Measurements from ENCODE around the gene ENG. TPM values are rescaled to one million over a fixed set of nuclear protein-coding genes. Genes with fewer than 3 reads are reported as not detected.

ENG gene
- total and polyA plus RNA-seq, 4 donors = 46.1 to 538 (median 265) TPM

- Histone ChIP-seq H3K27me3 (ENCODE audit: control insufficient read depth in 1 of 2, insufficient read depth in 2 of 2, low read length in 1 of 2) (no peaks in the 10 kb centered on the region), H3K27ac (ENCODE audit: low read depth in 1 of 2, low read length in 2 of 2) (no peak overlapping the region), H3K4me1 (ENCODE audit: control insufficient read depth in 1 of 2, insufficient read depth in 2 of 2, low read length in 2 of 2) (no peaks in the 10 kb centered on the region), H3K9me3 (ENCODE audit: control insufficient read depth, low read length) (no peaks in the 10 kb centered on the region), H3K4me3 (ENCODE audit: low read length in 2 of 2) (no peak overlapping the region), H3K36me3 (ENCODE audit: control insufficient read depth in 1 of 2, insufficient read depth in 2 of 2, low read length in 1 of 2) (no peaks in the 10 kb centered on the region)
- 90 to 93% methylated on average over 13 of the region's 13 CpGs for WGBS, 2 donors
- no peak for DNase-seq
- intact Hi-C loops (cut with DNase I) = loop anchor here in 1 of 2 donors (5.0 kb wide), 2 partner anchors 34 to 36 kb away; partner anchors contain the start of gene ST6GALNAC6
- ATAC-seq (ENCODE audit: low FRiP score) = no peak
Observed at GRCh38 chr9:127863191-127863621, 8.7 kb upstream of the ENG start.

- no peak overlapping the region for H3K4me3 ChIP-seq (ENCODE audit: low read length in 2 of 2)
- H3K27ac ChIP-seq (ENCODE audit: low read depth in 1 of 2, low read length in 2 of 2) = peak overlapping the region in 1 of 2 donors; percentile 66
- H3K36me3 ChIP-seq (ENCODE audit: control insufficient read depth in 1 of 2, insufficient read depth in 2 of 2, low read length in 1 of 2) = no peaks in the 10 kb centered on the region
- no peaks in the 10 kb centered on the region for H3K27me3 ChIP-seq (ENCODE audit: control insufficient read depth in 1 of 2, insufficient read depth in 2 of 2, low read length in 1 of 2)
- DNase-seq (peak; percentile 86 to 94), ATAC-seq (ENCODE audit: low FRiP score) (peak; percentile 67)
- 37 to 44% methylated on average over 29 of the region's 29 CpGs for WGBS, 2 donors
- no peaks in the 10 kb centered on the region for H3K4me1 ChIP-seq (ENCODE audit: control insufficient read depth in 1 of 2, insufficient read depth in 2 of 2, low read length in 2 of 2)
- no peaks in the 10 kb centered on the region for H3K9me3 ChIP-seq (ENCODE audit: control insufficient read depth, low read length)
- intact Hi-C loops (cut with DNase I) = loop anchor here in 1 of 2 donors (5.0 kb wide), 2 partner anchors 35 kb away; partner anchors contain the start of gene ST6GALNAC6
Observed at GRCh38 chr9:127862075-127863011, 7.9 kb upstream of the ENG start.

- intact Hi-C loops (cut with DNase I) = loop anchor here in 1 of 2 donors (5.0 kb wide), 2 partner anchors 33 to 37 kb away; partner anchors contain the start of gene ST6GALNAC6
- H3K27ac ChIP-seq (ENCODE audit: low read depth in 1 of 2, low read length in 2 of 2) = peak overlapping the region in 1 of 2 donors; percentile 9
- no peaks in the 10 kb centered on the region for H3K4me1 ChIP-seq (ENCODE audit: control insufficient read depth in 1 of 2, insufficient read depth in 2 of 2, low read length in 2 of 2)
- ATAC-seq (ENCODE audit: low FRiP score) (no peak), DNase-seq (no peak)
- no peak overlapping the region for H3K4me3 ChIP-seq (ENCODE audit: low read length in 2 of 2)
- 89 to 92% methylated on average over 11 of the region's 11 CpGs for WGBS, 2 donors
- no peaks in the 10 kb centered on the region for H3K36me3 ChIP-seq (ENCODE audit: control insufficient read depth in 1 of 2, insufficient read depth in 2 of 2, low read length in 1 of 2)
- no peaks in the 10 kb centered on the region for H3K9me3 ChIP-seq (ENCODE audit: control insufficient read depth, low read length)
- H3K27me3 ChIP-seq (ENCODE audit: control insufficient read depth in 1 of 2, insufficient read depth in 2 of 2, low read length in 1 of 2) = no peaks in the 10 kb centered on the region
Observed at GRCh38 chr9:127860779-127861178, 6.3 kb upstream of the ENG start.

- no peaks in the 10 kb centered on the region for H3K9me3 ChIP-seq (ENCODE audit: control insufficient read depth, low read length)
- H3K36me3 ChIP-seq (ENCODE audit: control insufficient read depth in 1 of 2, insufficient read depth in 2 of 2, low read length in 1 of 2) = no peaks in the 10 kb centered on the region
- ATAC-seq (ENCODE audit: low FRiP score) (peak; percentile 39), DNase-seq (peak in 1 of 2 donors; percentile 73)
- H3K27ac ChIP-seq (ENCODE audit: low read depth in 1 of 2, low read length in 2 of 2) = peak overlapping the region in 1 of 2 donors; percentile 9
- intact Hi-C loops (cut with DNase I) = loop anchor here in 1 of 2 donors (5.0 kb wide), 2 partner anchors 33 to 37 kb away; partner anchors contain the start of gene ST6GALNAC6
- H3K4me3 ChIP-seq (ENCODE audit: low read length in 2 of 2) = no peak overlapping the region
- H3K4me1 ChIP-seq (ENCODE audit: control insufficient read depth in 1 of 2, insufficient read depth in 2 of 2, low read length in 2 of 2) = no peaks in the 10 kb centered on the region
- no peaks in the 10 kb centered on the region for H3K27me3 ChIP-seq (ENCODE audit: control insufficient read depth in 1 of 2, insufficient read depth in 2 of 2, low read length in 1 of 2)
- 1 to 15% methylated on average over 8 of the region's 8 CpGs for WGBS, 2 donors
Observed at GRCh38 chr9:127860260-127860659, 5.8 kb upstream of the ENG start.

- Histone ChIP-seq H3K9me3 (ENCODE audit: control insufficient read depth, low read length) (no peaks in the 10 kb centered on the region), H3K36me3 (ENCODE audit: control insufficient read depth in 1 of 2, insufficient read depth in 2 of 2, low read length in 1 of 2) (no peaks in the 10 kb centered on the region), H3K27ac (ENCODE audit: low read depth in 1 of 2, low read length in 2 of 2) (peak overlapping the region in 1 of 2 donors; percentile 24), H3K4me3 (ENCODE audit: low read length in 2 of 2) (no peak overlapping the region), H3K4me1 (ENCODE audit: control insufficient read depth in 1 of 2, insufficient read depth in 2 of 2, low read length in 2 of 2) (no peaks in the 10 kb centered on the region), H3K27me3 (ENCODE audit: control insufficient read depth in 1 of 2, insufficient read depth in 2 of 2, low read length in 1 of 2) (no peaks in the 10 kb centered on the region)
- WGBS, 2 donors = 8 to 9% methylated on average over 12 of the region's 12 CpGs
- peak; percentile 7 for ATAC-seq (ENCODE audit: low FRiP score)
- intact Hi-C loops (cut with DNase I) = no loop called here
- DNase-seq = peak; percentile 85 to 91
Observed at GRCh38 chr9:127858041-127858512, 3.6 kb upstream of the ENG start.

GRCh38 chr9:127857278-127857677 lies 2.8 kb upstream of the ENG start:
- H3K4me1 ChIP-seq (ENCODE audit: control insufficient read depth in 1 of 2, insufficient read depth in 2 of 2, low read length in 2 of 2) = no peaks in the 10 kb centered on the region
- peak overlapping the region in 1 of 2 donors; percentile 24 for H3K27ac ChIP-seq (ENCODE audit: low read depth in 1 of 2, low read length in 2 of 2)
- 55 to 80% methylated on average over 4 of the region's 4 CpGs for WGBS, 2 donors

GRCh38 chr9:127856729-127857116 lies 2.3 kb upstream of the ENG start:
- no peaks in the 10 kb centered on the region for H3K27me3 ChIP-seq (ENCODE audit: control insufficient read depth in 1 of 2, insufficient read depth in 2 of 2, low read length in 1 of 2)
- no peak overlapping the region for H3K4me3 ChIP-seq (ENCODE audit: low read length in 2 of 2)
- H3K4me1 ChIP-seq (ENCODE audit: control insufficient read depth in 1 of 2, insufficient read depth in 2 of 2, low read length in 2 of 2) = no peaks in the 10 kb centered on the region
- peak overlapping the region; percentile 14 to 45 for H3K27ac ChIP-seq (ENCODE audit: low read depth in 1 of 2, low read length in 2 of 2)
- intact Hi-C loops (cut with DNase I) = no loop called here
- no peaks in the 10 kb centered on the region for H3K9me3 ChIP-seq (ENCODE audit: control insufficient read depth, low read length)
- DNase-seq (no peak), ATAC-seq (ENCODE audit: low FRiP score) (no peak)
- WGBS, 2 donors = 93 to 96% methylated on average over 8 of the region's 8 CpGs
- H3K36me3 ChIP-seq (ENCODE audit: control insufficient read depth in 1 of 2, insufficient read depth in 2 of 2, low read length in 1 of 2) = no peaks in the 10 kb centered on the region

More at GRCh38 chr9:127857278-127857677, 2.8 kb upstream of the ENG start:
- intact Hi-C loops (cut with DNase I) = no loop called here
- no peaks in the 10 kb centered on the region for H3K27me3 ChIP-seq (ENCODE audit: control insufficient read depth in 1 of 2, insufficient read depth in 2 of 2, low read length in 1 of 2)
- no peak overlapping the region for H3K4me3 ChIP-seq (ENCODE audit: low read length in 2 of 2)
- DNase-seq = no peak
- H3K36me3 ChIP-seq (ENCODE audit: control insufficient read depth in 1 of 2, insufficient read depth in 2 of 2, low read length in 1 of 2) = no peaks in the 10 kb centered on the region
- H3K9me3 ChIP-seq (ENCODE audit: control insufficient read depth, low read length) = no peaks in the 10 kb centered on the region
- ATAC-seq (ENCODE audit: low FRiP score) = no peak

GRCh38 chr9:127856094-127856728 lies 1.8 kb upstream of the ENG start:
- Histone ChIP-seq H3K4me1 (ENCODE audit: control insufficient read depth in 1 of 2, insufficient read depth in 2 of 2, low read length in 2 of 2) (no peaks in the 10 kb centered on the region), H3K27ac (ENCODE audit: low read depth in 1 of 2, low read length in 2 of 2) (peak overlapping the region; percentile 14 to 60), H3K27me3 (ENCODE audit: control insufficient read depth in 1 of 2, insufficient read depth in 2 of 2, low read length in 1 of 2) (no peaks in the 10 kb centered on the region), H3K9me3 (ENCODE audit: control insufficient read depth, low read length) (no peaks in the 10 kb centered on the region), H3K4me3 (ENCODE audit: low read length in 2 of 2) (no peak overlapping the region), H3K36me3 (ENCODE audit: control insufficient read depth in 1 of 2, insufficient read depth in 2 of 2, low read length in 1 of 2) (no peaks in the 10 kb centered on the region)
- 41 to 53% methylated on average over 11 of the region's 11 CpGs for WGBS, 2 donors
- no peak for DNase-seq
- intact Hi-C loops (cut with DNase I) = no loop called here
- no peak for ATAC-seq (ENCODE audit: low FRiP score)
